ENCODE measurements around the gene RRM2.

The RRM2 gene

GRCh38 chr2:10157293-10157692 lies 34.8 kb downstream of the RRM2 start:
- no peak for DNase-seq

GRCh38 chr2:10158681-10159080 lies 36.1 kb downstream of the RRM2 start:
- no peak for DNase-seq

- DNase-seq: no peak
These were observed 36.5 kb downstream of the RRM2 start for GRCh38 chr2:10159086-10159485.

GRCh38 chr2:10159581-10160131 lies 37.1 kb downstream of the RRM2 start:
- no peak for DNase-seq

GRCh38 chr2:10160203-10160955 lies 37.8 kb downstream of the RRM2 start:
- DNase-seq: no peak

GRCh38 chr2:10161206-10161931 lies 38.8 kb downstream of the RRM2 start:
- DNase-seq: no peak

- DNase-seq: no peak
These were observed 39.5 kb downstream of the RRM2 start for GRCh38 chr2:10161961-10162441.

GRCh38 chr2:10162586-10163497 lies 40.3 kb downstream of the RRM2 start:
- DNase-seq: no peak

GRCh38 chr2:10163498-10164486 lies 41.3 kb downstream of the RRM2 start:
- no peak for DNase-seq

- no peak for DNase-seq
These were observed 42.1 kb downstream of the RRM2 start for GRCh38 chr2:10164601-10165000.

- DNase-seq: no peak
These were observed 42.7 kb downstream of the RRM2 start for GRCh38 chr2:10165282-10165681.

- DNase-seq: no peak
These were observed 43.5 kb downstream of the RRM2 start for GRCh38 chr2:10165861-10166675.

GRCh38 chr2:10166676-10167292 lies 44.2 kb downstream of the RRM2 start:
- DNase-seq: no peak

- DNase-seq: no peak
These were observed 44.8 kb downstream of the RRM2 start for GRCh38 chr2:10167316-10167715.

- DNase-seq: no peak
These were observed 45.7 kb downstream of the RRM2 start for GRCh38 chr2:10168221-10168620.

- no peak for DNase-seq
These were observed 46.6 kb downstream of the RRM2 start for GRCh38 chr2:10169053-10169578.

GRCh38 chr2:10169581-10169980 lies 47.0 kb downstream of the RRM2 start:
- DNase-seq: no peak

- peak; percentile 31 for DNase-seq
These were observed 47.7 kb downstream of the RRM2 start for GRCh38 chr2:10170256-10170655.

- no peak for DNase-seq
These were observed 48.7 kb downstream of the RRM2 start for GRCh38 chr2:10171006-10171800.

Data from right kidney (tissue), 1 donor.